ENCODE data around the gene FXR2.

GRCh38 chr17:7562208-7562605, 52.5 kb downstream of the FXR2 start:
- no peak for TF ChIP-seq CTCF (conservative IDR thresholded peaks at IDR 0.05; ENCODE audit: low read length)
- TF ChIP-seq EZH2phosphoT487 (IDR thresholded peaks at IDR 0.05; ENCODE audit: borderline replicate concordance, low read depth, low read length), result no peak
